ENCODE data around the gene C15orf61.

The C15orf61 gene

DNA sequence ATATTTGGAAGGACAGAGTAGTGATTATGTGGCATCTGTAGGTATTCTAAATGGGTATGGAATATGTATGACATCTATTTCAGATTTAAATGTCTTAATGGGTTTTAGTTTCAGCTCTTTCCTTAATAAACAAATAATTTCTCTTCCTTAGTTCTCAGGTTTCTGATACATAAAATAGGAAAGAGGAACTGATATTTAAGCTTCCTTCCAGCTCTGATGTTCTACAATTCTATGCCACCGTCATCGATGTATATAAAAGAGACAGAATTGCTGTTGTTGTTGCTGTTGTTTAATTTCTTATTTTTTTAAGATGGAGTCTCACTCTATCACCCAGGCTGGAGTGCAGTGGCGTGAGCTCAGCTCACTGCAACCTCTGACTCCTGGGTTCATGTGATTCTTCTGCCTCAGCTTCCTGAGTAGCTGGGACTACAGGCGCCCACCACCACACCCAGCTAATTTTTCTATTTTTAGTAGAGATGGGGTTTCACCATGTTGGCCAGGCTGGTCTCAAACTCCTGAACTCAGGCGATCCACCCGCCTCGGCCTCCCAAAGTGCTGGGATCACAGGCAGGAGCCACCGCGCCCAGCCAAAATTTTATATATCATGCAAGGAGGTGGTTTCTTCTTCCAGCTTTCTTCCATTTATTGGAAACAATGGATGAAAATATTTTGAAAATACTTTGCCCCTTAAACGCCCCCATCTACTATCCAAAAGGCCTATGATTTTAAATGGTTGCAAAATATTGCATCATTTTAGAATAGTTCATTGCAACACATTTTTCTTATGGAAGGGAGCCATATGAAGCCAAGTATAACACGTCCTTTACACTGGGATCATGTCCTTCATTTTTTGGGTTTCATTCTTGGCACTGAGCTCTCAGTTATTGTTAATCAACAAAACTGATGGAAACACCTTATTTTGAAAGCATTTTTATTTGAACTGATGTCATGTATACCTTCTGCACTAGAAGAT, 13.9 kb upstream of the C15orf61 start:
- Mint-ChIP-seq H3K4me1 (ENCODE audit: low read depth) (peaks cover 43% of the 10 kb centered on the region), H3K9me3 (no peaks in the 10 kb centered on the region), H3K4me3 (no peak overlapping the region), H3K36me3 (ENCODE audit: low read depth) (peaks cover 5% of the 10 kb centered on the region), H3K27me3 (no peaks in the 10 kb centered on the region), H3K27ac (peak overlapping the region; percentile 78)
- intact Hi-C loops (cut with micrococcal nuclease) = loop anchor here (5.0 kb wide), 1 partner anchor 35 kb away; the partner anchor contains the start of gene MAP2K5

DNA sequence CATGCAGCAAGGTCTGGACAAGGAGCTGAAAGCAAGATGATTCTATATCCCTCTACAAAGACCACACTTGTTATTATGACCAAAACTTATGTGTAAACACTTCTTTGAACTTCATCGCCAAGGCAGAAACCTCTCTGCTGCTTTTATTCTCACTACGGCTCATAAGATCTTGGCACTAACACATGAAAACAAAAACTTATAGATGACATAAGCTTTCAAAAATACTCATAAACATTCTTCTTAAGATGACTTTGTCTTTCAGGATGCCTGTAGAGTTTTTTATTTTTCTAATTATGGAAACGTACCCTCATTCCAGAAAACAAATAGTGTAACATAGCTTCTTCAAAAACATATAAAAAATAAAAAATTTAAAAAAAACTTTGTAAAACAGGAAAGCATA, 12.5 kb upstream of the C15orf61 start:
- H3K4me3 Mint-ChIP-seq = no peak overlapping the region
- no peak overlapping the region for H3K27ac Mint-ChIP-seq
- intact Hi-C loops (cut with micrococcal nuclease) = loop anchor here (5.0 kb wide), 1 partner anchor 34 kb away; the partner anchor contains the start of gene MAP2K5
- H3K36me3 Mint-ChIP-seq (ENCODE audit: low read depth) = peaks cover 18% of the 10 kb centered on the region
- H3K9me3 Mint-ChIP-seq = no peaks in the 10 kb centered on the region
- H3K27me3 Mint-ChIP-seq = no peaks in the 10 kb centered on the region
- H3K4me1 Mint-ChIP-seq (ENCODE audit: low read depth) = peaks cover 43% of the 10 kb centered on the region

DNA sequence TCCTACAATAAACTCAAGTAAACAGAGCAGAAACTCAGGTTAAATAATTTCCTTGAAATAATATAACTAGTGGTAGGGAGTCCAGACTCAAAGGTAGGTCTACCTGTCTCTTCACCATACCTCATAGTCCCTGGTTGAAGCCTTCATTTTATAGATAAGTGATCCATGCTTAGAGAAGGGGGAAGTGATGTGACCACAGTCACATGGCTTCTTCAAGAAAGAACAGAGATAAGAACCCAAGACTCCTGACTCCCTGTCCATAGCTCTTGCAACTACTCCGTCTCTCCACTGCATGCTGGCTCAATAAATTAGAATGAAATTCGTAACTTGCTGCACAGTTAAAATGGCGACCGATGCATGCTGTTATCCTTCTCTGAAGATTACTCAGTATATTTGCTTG, 11.0 kb upstream of the C15orf61 start:
- Mint-ChIP-seq H3K36me3 (ENCODE audit: low read depth) (peaks cover 26% of the 10 kb centered on the region), H3K4me3 (no peak overlapping the region), H3K4me1 (ENCODE audit: low read depth) (peaks cover 31% of the 10 kb centered on the region), H3K27ac (no peak overlapping the region), H3K27me3 (no peaks in the 10 kb centered on the region), H3K9me3 (no peaks in the 10 kb centered on the region)
- intact Hi-C loops (cut with micrococcal nuclease) = loop anchor here (5.0 to 10.0 kb wide), 2 partner anchors 32 to 255 kb away; partner anchors contain the start of genes AAGAB, IQCH and MAP2K5

DNA sequence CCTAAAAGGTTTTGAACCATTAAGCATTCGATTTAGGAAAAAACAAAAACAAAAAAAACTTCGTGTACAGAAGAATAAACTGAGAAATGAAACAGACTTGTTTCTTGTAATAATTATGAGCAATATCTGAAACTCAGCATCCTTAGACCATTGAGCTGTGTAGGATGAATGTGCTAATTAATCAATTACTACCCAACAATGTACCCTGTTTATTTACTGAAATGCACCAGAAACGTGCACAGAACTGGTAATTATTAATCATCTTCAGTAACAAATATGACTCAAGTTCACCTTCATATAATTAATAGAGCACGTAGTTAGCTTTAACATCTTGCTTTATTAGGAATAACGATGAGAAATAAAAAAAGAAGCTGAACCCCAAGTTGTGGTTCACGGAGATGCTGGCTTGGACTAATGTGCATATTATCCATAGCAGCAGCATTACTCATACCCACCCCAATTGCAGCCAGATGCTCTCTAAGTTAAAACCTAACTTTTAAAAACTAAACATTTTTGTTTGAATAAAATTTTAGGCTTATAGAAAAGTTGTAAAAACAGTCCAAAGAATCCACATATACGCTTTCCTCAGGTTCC, 10.2 kb upstream of the C15orf61 start:
- Mint-ChIP-seq H3K4me3 (no peak overlapping the region), H3K27me3 (no peaks in the 10 kb centered on the region), H3K9me3 (no peaks in the 10 kb centered on the region), H3K27ac (no peak overlapping the region), H3K4me1 (ENCODE audit: low read depth) (peaks cover 24% of the 10 kb centered on the region), H3K36me3 (ENCODE audit: low read depth) (peaks cover 30% of the 10 kb centered on the region)
- intact Hi-C loops (cut with micrococcal nuclease) = loop anchor here (10.0 kb wide), 1 partner anchor 256 kb away; the partner anchor contains the start of genes AAGAB and IQCH

DNA sequence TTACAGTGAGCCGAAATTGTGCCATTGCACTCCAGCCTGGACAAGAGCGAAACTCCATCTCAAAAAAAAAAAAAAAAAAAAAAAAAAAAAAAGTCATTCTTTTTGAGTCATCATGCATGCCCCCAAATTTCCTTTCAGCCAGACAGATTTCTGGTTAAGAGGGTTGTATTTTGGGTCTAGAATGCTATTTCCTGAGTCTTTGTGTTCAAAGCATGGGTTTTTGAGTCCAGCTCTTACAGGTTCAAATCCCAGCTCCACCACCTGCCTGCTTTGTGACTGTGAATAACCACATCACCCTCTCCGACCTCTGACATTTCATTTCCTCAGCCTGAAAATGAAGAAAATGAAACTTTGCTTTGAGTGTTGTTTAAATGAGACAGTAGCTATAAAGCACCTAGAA, 9.3 kb upstream of the C15orf61 start:
- intact Hi-C loops (cut with micrococcal nuclease) = loop anchor here (10.0 kb wide), 1 partner anchor 257 kb away; the partner anchor contains the start of genes AAGAB and IQCH
- Mint-ChIP-seq H3K4me3 (no peak overlapping the region), H3K27ac (no peak overlapping the region), H3K27me3 (no peaks in the 10 kb centered on the region), H3K9me3 (no peaks in the 10 kb centered on the region), H3K4me1 (ENCODE audit: low read depth) (peaks cover 15% of the 10 kb centered on the region), H3K36me3 (ENCODE audit: low read depth) (peaks cover 30% of the 10 kb centered on the region)

DNA sequence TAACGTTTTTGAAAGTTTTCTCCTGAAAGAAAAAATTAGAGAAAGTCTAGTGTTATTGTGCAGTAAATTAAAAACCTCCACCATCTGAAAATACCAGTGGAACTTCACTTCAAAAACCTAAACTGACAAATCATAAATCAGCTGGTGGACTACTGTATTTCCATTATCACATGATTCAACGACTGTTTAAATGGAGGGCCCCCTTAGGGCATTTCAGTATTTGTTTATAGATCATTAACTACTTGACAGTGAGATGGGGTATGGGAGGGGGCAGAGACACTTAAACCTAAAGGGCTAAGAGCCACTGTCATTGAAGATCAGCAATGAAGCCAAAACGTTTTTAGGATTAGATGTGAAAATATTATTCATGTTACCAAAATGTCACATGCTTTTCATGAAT, 8.8 kb upstream of the C15orf61 start:
- intact Hi-C loops (cut with micrococcal nuclease) = loop anchor here (10.0 kb wide), 1 partner anchor 257 kb away; the partner anchor contains the start of genes AAGAB and IQCH
- H3K27me3 Mint-ChIP-seq = no peaks in the 10 kb centered on the region
- H3K27ac Mint-ChIP-seq = no peak overlapping the region
- H3K36me3 Mint-ChIP-seq (ENCODE audit: low read depth) = peaks cover 30% of the 10 kb centered on the region
- H3K4me3 Mint-ChIP-seq = no peak overlapping the region
- H3K9me3 Mint-ChIP-seq = no peaks in the 10 kb centered on the region
- H3K4me1 Mint-ChIP-seq (ENCODE audit: low read depth) = peaks cover 10% of the 10 kb centered on the region

DNA sequence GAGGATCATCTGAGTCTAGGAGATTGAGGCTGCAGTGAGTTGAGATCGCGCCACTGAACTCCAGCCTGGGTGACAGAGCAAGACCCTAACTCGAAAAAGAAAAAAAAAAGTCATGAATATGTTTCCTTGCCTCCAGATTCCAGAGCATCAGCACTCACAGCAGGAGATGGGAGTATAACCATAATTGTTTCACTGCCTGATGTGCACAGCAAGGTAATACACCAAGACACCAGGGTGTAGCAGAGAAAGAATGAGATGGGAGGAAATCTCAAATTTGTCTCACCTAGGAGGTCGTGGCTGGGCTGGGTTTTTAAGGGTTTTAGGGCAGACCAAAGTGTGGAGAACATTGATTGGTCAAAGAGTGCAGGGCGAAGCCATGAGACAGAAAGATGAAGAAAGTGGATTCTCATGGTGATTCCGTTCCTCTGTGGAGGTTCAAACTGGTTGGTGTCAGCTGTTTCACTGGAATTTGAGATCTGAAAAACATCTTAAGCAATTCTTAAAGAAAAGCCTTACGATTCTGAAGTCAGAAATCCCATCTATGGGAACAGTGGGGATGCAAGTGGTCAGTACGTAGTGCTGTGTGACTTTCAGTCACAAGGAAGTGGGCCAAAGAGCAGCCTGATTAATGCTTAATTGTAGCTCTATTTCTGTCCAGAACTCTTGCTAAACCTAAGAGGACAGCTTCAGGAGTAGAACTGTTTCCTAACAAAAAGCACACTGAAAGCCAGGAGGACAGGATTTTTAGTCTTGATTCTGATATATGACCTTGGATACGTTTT, 7.8 kb upstream of the C15orf61 start:
- intact Hi-C loops (cut with micrococcal nuclease) = loop anchor here (10.0 kb wide), 1 partner anchor 258 kb away; the partner anchor contains the start of genes AAGAB and IQCH
- Mint-ChIP-seq H3K27me3 (no peaks in the 10 kb centered on the region), H3K9me3 (no peaks in the 10 kb centered on the region)

DNA sequence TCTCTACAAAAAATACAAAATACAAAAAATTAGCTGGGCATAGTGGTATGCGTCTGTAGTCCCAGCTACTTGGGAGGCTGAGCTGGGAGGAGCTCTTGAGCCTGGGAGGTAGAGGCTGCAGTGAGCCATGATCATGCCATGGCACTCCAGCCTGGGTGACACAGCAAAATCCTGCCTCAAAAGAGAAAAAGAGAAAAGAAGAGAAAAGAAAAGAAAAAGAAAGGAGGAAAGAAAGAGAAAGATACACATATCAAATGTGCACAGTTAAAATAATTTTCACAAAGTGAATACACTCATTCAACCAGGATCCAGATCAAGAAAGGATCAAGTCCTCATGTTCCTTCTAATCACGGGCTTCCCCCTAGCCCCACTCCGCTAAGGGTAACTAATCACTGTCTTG, 5.8 kb upstream of the C15orf61 start:
- H3K36me3 Mint-ChIP-seq (ENCODE audit: low read depth) = peaks cover 30% of the 10 kb centered on the region
- no peak overlapping the region for H3K27ac Mint-ChIP-seq
- no peak overlapping the region for H3K4me3 Mint-ChIP-seq

More for the DNA sequence above, 7.8 kb upstream of the C15orf61 start:
- Mint-ChIP-seq H3K27ac (no peak overlapping the region), H3K4me3 (no peak overlapping the region), H3K36me3 (ENCODE audit: low read depth) (peaks cover 30% of the 10 kb centered on the region), H3K4me1 (ENCODE audit: low read depth) (peaks cover 7% of the 10 kb centered on the region)

DNA sequence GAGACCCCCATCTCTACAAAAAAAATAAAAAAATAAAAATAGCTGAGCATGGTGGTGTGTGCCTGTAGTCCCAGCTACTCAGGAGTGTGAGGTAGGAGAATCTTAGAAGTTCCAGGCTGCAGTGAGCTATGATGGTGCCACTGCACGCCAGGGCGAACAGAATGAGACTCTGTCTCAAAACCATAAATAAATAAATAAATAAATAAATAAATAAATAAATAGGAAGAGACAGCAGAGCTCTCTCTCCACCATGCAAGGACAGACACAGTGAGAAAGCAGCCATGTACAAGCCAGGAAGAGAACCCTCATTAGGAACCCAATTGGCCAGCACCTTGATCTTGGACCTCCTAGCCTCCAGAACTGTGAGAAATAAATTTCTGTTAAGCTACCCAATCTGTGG, 5.4 kb upstream of the C15orf61 start:
- Mint-ChIP-seq H3K4me3 (no peak overlapping the region), H3K27me3 (no peaks in the 10 kb centered on the region), H3K9me3 (no peaks in the 10 kb centered on the region), H3K36me3 (ENCODE audit: low read depth) (peaks cover 30% of the 10 kb centered on the region), H3K4me1 (ENCODE audit: low read depth) (peaks cover 7% of the 10 kb centered on the region), H3K27ac (no peak overlapping the region)
- intact Hi-C loops (cut with micrococcal nuclease) = loop anchor here (10.0 kb wide), 1 partner anchor 261 kb away; the partner anchor contains the start of genes AAGAB and IQCH

More for the DNA sequence above, 5.8 kb upstream of the C15orf61 start:
- H3K4me1 Mint-ChIP-seq (ENCODE audit: low read depth) = peaks cover 11% of the 10 kb centered on the region
- no peaks in the 10 kb centered on the region for H3K27me3 Mint-ChIP-seq
- intact Hi-C loops (cut with micrococcal nuclease) = loop anchor here (10.0 kb wide), 1 partner anchor 260 kb away; the partner anchor contains the start of genes AAGAB and IQCH
- H3K9me3 Mint-ChIP-seq = no peaks in the 10 kb centered on the region

DNA sequence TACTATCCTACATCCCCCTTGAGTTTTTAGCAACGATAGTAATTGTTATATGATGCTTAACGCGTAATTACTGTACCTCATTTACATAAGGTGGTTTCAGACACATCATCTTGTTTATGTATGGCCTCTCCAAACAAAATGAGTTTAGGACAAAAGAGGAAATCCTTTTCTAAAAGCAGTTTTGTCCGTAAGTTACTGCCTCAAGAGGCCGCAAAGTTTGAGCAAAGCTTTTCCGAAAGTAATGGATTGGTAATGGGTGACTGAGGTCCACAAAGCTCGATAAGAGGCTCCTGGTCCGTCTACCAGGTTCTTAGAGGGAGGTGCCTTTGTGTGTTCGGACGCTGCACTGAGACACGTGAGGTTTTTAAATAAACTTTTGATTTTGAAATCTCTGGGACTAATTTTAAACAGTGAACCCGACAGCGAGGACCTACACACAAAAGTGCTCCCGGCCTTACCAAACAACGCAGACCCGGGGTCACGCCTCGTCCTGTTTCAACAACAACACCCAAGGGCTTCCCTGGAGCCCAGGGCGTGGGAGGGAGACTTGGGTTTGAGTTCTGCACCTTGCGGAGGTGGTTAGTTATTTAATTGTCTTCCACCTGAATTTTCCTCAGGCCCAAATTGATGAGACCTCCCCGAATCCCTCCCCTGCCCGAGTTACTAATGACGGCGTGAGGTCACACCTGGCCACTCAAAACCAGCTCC, 456 bp upstream of the C15orf61 start:
- Mint-ChIP-seq H3K36me3 (ENCODE audit: low read depth) (peaks cover 11% of the 10 kb centered on the region), H3K27ac (peak overlapping the region; percentile 99), H3K9me3 (no peaks in the 10 kb centered on the region), H3K27me3 (no peaks in the 10 kb centered on the region), H3K4me3 (peak overlapping the region; percentile 85), H3K4me1 (ENCODE audit: low read depth) (peaks cover 31% of the 10 kb centered on the region)
- intact Hi-C loops (cut with micrococcal nuclease) = loop anchor here (2.0 to 5.0 kb wide), 2 partner anchors 22 to 322 kb away; partner anchors contain the start of genes MAP2K5 and RNU6-1

DNA sequence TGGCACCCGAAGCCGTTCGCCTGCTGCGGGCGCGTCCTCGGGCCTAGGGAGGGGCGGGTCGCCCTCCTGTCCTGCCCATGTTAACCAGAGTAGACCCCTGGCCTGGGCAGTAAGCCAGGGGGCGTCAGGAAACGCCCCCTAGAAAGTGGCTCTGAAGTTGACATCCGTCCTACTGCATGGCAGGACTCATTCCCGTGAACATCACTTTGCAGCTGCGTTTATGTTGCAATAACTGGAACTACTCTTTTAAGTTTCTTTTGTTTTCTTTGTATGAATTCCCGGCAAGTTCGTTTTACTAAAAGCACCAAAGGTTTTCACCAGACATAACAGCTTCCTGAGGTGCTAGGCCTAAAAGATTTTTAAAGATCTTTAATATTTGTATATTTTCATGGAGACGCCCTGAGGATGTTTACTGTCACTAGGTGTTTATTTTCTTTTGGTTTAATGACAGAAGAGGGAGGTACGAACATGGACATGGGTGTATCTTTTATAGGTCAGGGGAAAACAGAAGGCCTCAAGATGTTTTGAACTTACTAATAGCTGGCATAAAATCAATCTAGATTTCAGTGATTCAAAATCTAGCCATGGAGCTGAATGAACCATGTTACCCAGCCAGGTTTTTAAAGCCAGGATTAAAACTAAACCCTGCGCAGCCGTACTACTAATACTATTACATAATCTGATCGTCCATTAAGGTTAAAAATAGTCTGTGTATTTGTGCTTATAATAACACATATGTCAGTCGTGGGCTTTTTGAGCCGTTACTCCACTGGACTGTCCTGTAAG, 1.0 kb downstream of the C15orf61 start:
- H3K9me3 Mint-ChIP-seq = no peaks in the 10 kb centered on the region
- peaks cover 11% of the 10 kb centered on the region for H3K36me3 Mint-ChIP-seq (ENCODE audit: low read depth)
- peak overlapping the region; percentile 99 for H3K27ac Mint-ChIP-seq
- H3K4me1 Mint-ChIP-seq (ENCODE audit: low read depth) = peaks cover 31% of the 10 kb centered on the region
- no peaks in the 10 kb centered on the region for H3K27me3 Mint-ChIP-seq
- intact Hi-C loops (cut with micrococcal nuclease) = loop anchor here (2.0 to 5.0 kb wide), 2 partner anchors 21 to 320 kb away; partner anchors contain the start of genes MAP2K5 and RNU6-1
- peak overlapping the region; percentile 86 for H3K4me3 Mint-ChIP-seq

DNA sequence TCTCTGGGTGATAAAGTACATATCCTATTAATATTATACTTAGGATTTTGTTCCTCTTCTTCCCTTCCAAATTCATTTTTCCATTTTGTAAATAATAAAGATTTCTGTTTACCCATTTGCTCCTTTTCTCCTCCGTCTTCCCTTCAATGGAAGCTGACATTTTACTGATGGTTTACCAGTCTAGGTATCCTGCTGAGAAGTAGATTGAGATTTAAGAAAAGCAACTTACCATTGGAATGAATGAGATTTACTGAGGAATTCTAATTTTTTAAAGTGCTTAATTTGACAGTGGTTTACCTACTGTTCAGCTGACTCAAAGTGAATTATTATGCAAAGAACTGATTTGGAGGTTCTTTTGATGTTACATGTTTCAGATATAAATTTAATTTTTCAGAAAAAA, 2.4 kb downstream of the C15orf61 start:
- intact Hi-C loops (cut with micrococcal nuclease) = loop anchor here (5.0 kb wide), 1 partner anchor 319 kb away; the partner anchor contains the start of gene RNU6-1
- peaks cover 11% of the 10 kb centered on the region for H3K36me3 Mint-ChIP-seq (ENCODE audit: low read depth)
- no peaks in the 10 kb centered on the region for H3K27me3 Mint-ChIP-seq
- H3K9me3 Mint-ChIP-seq = no peaks in the 10 kb centered on the region
- H3K4me1 Mint-ChIP-seq (ENCODE audit: low read depth) = peaks cover 30% of the 10 kb centered on the region
- H3K4me3 Mint-ChIP-seq = no peak overlapping the region
- no peak overlapping the region for H3K27ac Mint-ChIP-seq
